ENCODE data around the gene RBM20. TPM values are rescaled to one million over a fixed set of nuclear protein-coding genes. Genes with fewer than 3 reads are reported as not detected.
A peak's percentile ranks its signal among the peaks of the same experiment; 100 is the strongest.

The RBM20 gene
- total RNA-seq, 1 experiment from 2014 or later, result 0.11 TPM

GRCh38 chr10:110802551-110803238 is 158.6 kb downstream of the RBM20 start:
- H3K27ac ChIP-seq, result no peak overlapping the region
- no peak overlapping the region for H3K4me3 ChIP-seq
- DNase-seq, result no peak
- ChIA-PET POLR2A (ENCODE audit: unreplicated experiment) (interaction anchor here (0.7 kb wide), 1 partner anchor 28 kb away, joined by 4 read pairs; no protein-coding TSS in a partner anchor), CTCF (no interaction called here)
- H3K9me2 ChIP-seq (ENCODE audit: insufficient read depth), result no peaks in the 10 kb centered on the region
- no peak for TF ChIP-seq EZH2 (IDR thresholded peaks at IDR 0.05; ENCODE audit: low read depth)
- TF ChIP-seq CTCF (conservative IDR thresholded peaks at IDR 0.05), result no peak
- H3K9me3 ChIP-seq (ENCODE audit: insufficient read depth, low read depth), result no peaks in the 10 kb centered on the region
- intact Hi-C loops (cut with micrococcal nuclease; ENCODE audit: unreplicated experiment), result loop anchor here (5.0 kb wide), 1 partner anchor 90 kb away; no protein-coding TSS in a partner anchor
- no peak overlapping the region for H3K4me2 ChIP-seq
- H4K20me1 ChIP-seq (ENCODE audit: insufficient read depth), result no peaks in the 10 kb centered on the region
- H3K36me3 ChIP-seq (ENCODE audit: low read depth), result no peaks in the 10 kb centered on the region
- H3K27me3 ChIP-seq (ENCODE audit: insufficient read depth, low read depth), result no peaks in the 10 kb centered on the region
- H2AFZ ChIP-seq, result no peak overlapping the region
- H3F3A ChIP-seq (ENCODE audit: insufficient read depth, low read depth), result no peaks in the 10 kb centered on the region
- no peaks in the 10 kb centered on the region for H3K79me2 ChIP-seq (ENCODE audit: low read depth)
- H3K4me1 ChIP-seq (replicated peaks; ENCODE audit: insufficient read depth), result no peaks in the 10 kb centered on the region
- BruUV-seq (replicated peaks), result no TSS peak

- Histone ChIP-seq H3K36me3 (ENCODE audit: low read depth) (no peaks in the 10 kb centered on the region), H3K27me3 (ENCODE audit: insufficient read depth, low read depth) (no peaks in the 10 kb centered on the region), H3K79me2 (ENCODE audit: low read depth) (no peaks in the 10 kb centered on the region), H3F3A (ENCODE audit: insufficient read depth, low read depth) (no peaks in the 10 kb centered on the region), H3K9me2 (ENCODE audit: insufficient read depth) (no peaks in the 10 kb centered on the region), H2AFZ (no peak overlapping the region), H3K4me3 (no peak overlapping the region), H3K4me1 (replicated peaks; ENCODE audit: insufficient read depth) (no peaks in the 10 kb centered on the region), H3K9me3 (ENCODE audit: insufficient read depth, low read depth) (no peaks in the 10 kb centered on the region), H4K20me1 (ENCODE audit: insufficient read depth) (no peaks in the 10 kb centered on the region), H3K27ac (no peak overlapping the region), H3K4me2 (no peak overlapping the region)
- POLR2A ChIA-PET (ENCODE audit: unreplicated experiment), result interaction anchor here (0.7 kb wide), 1 partner anchor 29 kb away, joined by 4 read pairs; no protein-coding TSS in a partner anchor
- no peak for DNase-seq
- intact Hi-C loops (cut with micrococcal nuclease; ENCODE audit: unreplicated experiment), result loop anchor here (5.0 kb wide), 1 partner anchor 89 kb away; no protein-coding TSS in a partner anchor
- BruUV-seq (replicated peaks), result no TSS peak
- TF ChIP-seq EZH2 (IDR thresholded peaks at IDR 0.05; ENCODE audit: low read depth) (no peak), CTCF (conservative IDR thresholded peaks at IDR 0.05) (no peak)
- CTCF ChIA-PET, result no interaction called here
Observed at GRCh38 chr10:110803239-110803749, 159.2 kb downstream of the RBM20 start.

GRCh38 chr10:110803830-110804338 is 159.7 kb downstream of the RBM20 start:
- no peak overlapping the region for H3K27ac ChIP-seq

More at GRCh38 chr10:110803830-110804338, 159.7 kb downstream of the RBM20 start:
- H2AFZ ChIP-seq, result no peak overlapping the region
- ChIA-PET POLR2A (ENCODE audit: unreplicated experiment) (no interaction called here), CTCF (interaction anchor here (0.6 kb wide), 2 partner anchors 32 to 116 kb away, joined by 3 to 4 read pairs; no protein-coding TSS in a partner anchor)
- no peak overlapping the region for H3K4me3 ChIP-seq
- H3K79me2 ChIP-seq (ENCODE audit: low read depth), result no peaks in the 10 kb centered on the region
- H3K4me2 ChIP-seq, result no peak overlapping the region
- H3K4me1 ChIP-seq (replicated peaks; ENCODE audit: insufficient read depth), result no peaks in the 10 kb centered on the region
- intact Hi-C loops (cut with micrococcal nuclease; ENCODE audit: unreplicated experiment), result loop anchor here (5.0 kb wide), 1 partner anchor 88 kb away; no protein-coding TSS in a partner anchor
- peak; percentile 46; the same call in 1 of the 2 replicates for TF ChIP-seq CTCF (conservative IDR thresholded peaks at IDR 0.05)
- no peak for TF ChIP-seq EZH2 (IDR thresholded peaks at IDR 0.05; ENCODE audit: low read depth)
- H3K27me3 ChIP-seq (ENCODE audit: insufficient read depth, low read depth), result no peaks in the 10 kb centered on the region
- no peaks in the 10 kb centered on the region for H3K9me2 ChIP-seq (ENCODE audit: insufficient read depth)
- no TSS peak for BruUV-seq (replicated peaks)
- H3F3A ChIP-seq (ENCODE audit: insufficient read depth, low read depth), result no peaks in the 10 kb centered on the region
- no peak for DNase-seq
- H3K36me3 ChIP-seq (ENCODE audit: low read depth), result no peaks in the 10 kb centered on the region
- no peaks in the 10 kb centered on the region for H4K20me1 ChIP-seq (ENCODE audit: insufficient read depth)
- H3K9me3 ChIP-seq (ENCODE audit: insufficient read depth, low read depth), result no peaks in the 10 kb centered on the region

Data from PC-9 (cell line).